ENCODE data around the gene ADAM22.

ADAM22 gene

DNA sequence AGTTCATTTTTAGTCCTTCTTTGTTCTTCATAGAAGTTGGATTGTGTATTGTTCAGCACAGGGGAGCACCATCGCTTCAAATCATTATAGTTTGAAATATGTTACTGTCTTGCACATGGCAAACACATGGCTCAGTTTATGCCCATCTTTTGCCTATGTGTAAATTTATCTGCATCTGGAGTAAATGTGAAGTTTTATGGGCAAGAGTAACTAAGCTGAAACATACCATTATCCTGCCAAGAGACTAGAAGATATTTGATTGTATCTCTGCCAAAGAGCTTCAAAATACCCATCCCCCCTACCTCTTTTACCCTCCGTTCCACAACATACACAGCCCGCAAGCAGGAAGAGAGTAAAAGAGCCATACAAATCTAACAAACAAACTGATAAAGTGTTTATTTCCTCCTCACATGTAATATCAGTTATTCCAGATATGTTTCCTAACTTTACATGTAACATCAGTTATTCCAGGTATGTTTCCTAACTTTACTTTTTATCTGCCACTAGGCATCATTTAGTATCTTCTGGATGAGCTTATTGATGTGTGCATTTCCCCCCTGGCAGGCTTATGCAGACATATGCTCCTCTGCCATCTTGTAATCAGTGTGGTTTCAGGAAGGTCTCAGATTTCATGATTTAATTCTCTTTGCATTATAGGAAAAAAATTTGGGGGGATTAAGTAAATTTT, 158.1 kb downstream of the ADAM22 start:
- H3K27me3 ChIP-seq (ENCODE audit: control insufficient read depth, insufficient read depth, low read length), result no peaks in the 10 kb centered on the region
- H3K9me3 ChIP-seq (ENCODE audit: control insufficient read depth, low read length), result no peaks in the 10 kb centered on the region
- H3K4me1 ChIP-seq (ENCODE audit: control insufficient read depth, insufficient read depth, low read length), result no peaks in the 10 kb centered on the region
- H3K9ac ChIP-seq (ENCODE audit: low read length), result no peak overlapping the region
- H3K4me3 ChIP-seq (ENCODE audit: low read length), result no peak overlapping the region
- H3K36me3 ChIP-seq (ENCODE audit: control insufficient read depth, insufficient read depth, low read length), result no peaks in the 10 kb centered on the region

DNA sequence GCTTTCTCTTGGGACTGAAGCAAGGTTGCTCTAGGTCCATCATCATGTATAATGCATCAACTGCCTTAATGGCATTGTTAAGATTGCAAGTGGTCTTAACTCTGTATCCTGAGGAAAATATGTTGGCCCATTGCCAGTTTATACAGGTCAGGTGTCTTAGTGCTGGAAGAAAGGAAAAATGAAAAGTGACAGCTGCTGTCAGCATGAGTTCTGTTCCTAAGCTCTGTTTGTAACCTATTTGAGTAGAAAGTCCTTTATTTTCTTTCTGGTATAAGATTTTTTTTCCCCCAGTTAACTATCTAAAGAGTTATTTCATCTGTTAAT, 158.6 kb downstream of the ADAM22 start:
- no peaks in the 10 kb centered on the region for H3K36me3 ChIP-seq (ENCODE audit: control insufficient read depth, insufficient read depth, low read length)
- H3K4me1 ChIP-seq (ENCODE audit: control insufficient read depth, insufficient read depth, low read length), result no peaks in the 10 kb centered on the region
- H3K9ac ChIP-seq (ENCODE audit: low read length), result no peak overlapping the region
- H3K9me3 ChIP-seq (ENCODE audit: control insufficient read depth, low read length), result no peaks in the 10 kb centered on the region
- no peak overlapping the region for H3K4me3 ChIP-seq (ENCODE audit: low read length)
- no peaks in the 10 kb centered on the region for H3K27me3 ChIP-seq (ENCODE audit: control insufficient read depth, insufficient read depth, low read length)

DNA sequence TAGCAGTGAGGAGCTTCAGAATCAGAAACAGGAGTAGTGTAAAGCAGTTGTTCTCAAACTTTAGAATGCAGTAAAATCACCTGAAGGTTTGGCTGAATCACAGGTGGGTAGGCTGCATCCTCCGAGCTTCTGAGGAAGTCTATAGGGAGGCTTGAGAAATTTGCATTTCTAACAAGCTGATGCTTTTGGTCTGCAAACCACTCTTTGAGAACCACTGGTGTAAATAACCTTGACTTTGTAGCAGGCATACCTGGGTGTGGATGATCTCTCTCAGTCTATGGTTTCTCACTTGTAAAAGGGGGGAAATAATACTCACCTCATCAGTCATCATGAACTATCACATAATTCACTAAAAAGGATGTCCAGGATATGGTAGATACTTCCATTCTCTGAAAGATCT, 167.7 kb downstream of the ADAM22 start:
- no peak overlapping the region for H3K9ac ChIP-seq (ENCODE audit: low read length)
- H3K36me3 ChIP-seq (ENCODE audit: control insufficient read depth, insufficient read depth, low read length), result no peaks in the 10 kb centered on the region
- H3K4me3 ChIP-seq (ENCODE audit: low read length), result no peak overlapping the region
- H3K9me3 ChIP-seq (ENCODE audit: control insufficient read depth, low read length), result no peaks in the 10 kb centered on the region
- no peaks in the 10 kb centered on the region for H3K4me1 ChIP-seq (ENCODE audit: control insufficient read depth, insufficient read depth, low read length)
- no peaks in the 10 kb centered on the region for H3K27me3 ChIP-seq (ENCODE audit: control insufficient read depth, insufficient read depth, low read length)

DNA sequence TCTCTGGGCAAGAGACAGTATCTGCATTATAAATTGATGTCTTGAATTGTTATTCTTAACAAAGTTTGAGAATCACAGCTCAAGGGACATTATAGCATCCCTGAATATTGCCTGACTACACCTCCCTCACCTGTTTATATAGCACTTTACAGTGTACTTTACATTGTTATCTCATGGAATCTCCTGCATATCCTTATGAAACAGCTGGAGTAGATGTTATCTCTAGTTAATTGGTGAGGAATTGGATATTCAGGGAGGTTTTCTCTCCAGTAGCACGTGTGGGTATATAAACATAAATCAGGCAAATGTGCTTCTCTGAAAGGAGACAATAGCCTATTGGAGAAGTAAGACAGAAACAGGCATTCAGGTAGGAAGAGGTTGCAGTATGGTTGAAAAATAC, 168.6 kb downstream of the ADAM22 start:
- Histone ChIP-seq H3K4me1 (ENCODE audit: control insufficient read depth, insufficient read depth, low read length) (no peaks in the 10 kb centered on the region), H3K9ac (ENCODE audit: low read length) (no peak overlapping the region), H3K9me3 (ENCODE audit: control insufficient read depth, low read length) (no peaks in the 10 kb centered on the region), H3K36me3 (ENCODE audit: control insufficient read depth, insufficient read depth, low read length) (no peaks in the 10 kb centered on the region), H3K4me3 (ENCODE audit: low read length) (no peak overlapping the region), H3K27me3 (ENCODE audit: control insufficient read depth, insufficient read depth, low read length) (no peaks in the 10 kb centered on the region)

DNA sequence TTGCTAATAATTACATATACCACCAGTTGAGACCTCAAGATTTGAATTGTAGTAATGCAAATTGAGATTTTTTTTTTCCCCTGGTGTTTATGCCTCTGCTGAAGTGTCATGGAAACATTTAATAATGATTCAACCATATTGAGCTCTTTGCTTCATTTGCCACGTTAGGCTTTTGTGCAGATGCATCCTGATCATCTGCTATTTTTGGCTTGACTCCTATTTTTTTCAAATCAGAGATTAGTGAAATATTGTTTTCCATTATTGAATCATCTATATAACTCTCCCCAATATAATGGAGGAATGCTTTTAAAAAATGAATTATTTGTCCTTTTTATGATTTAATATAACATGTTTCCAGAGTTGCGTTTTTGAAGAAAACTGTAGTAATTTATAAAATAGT, 170.7 kb downstream of the ADAM22 start:
- Histone ChIP-seq H3K9me3 (ENCODE audit: control insufficient read depth, low read length) (no peaks in the 10 kb centered on the region), H3K4me3 (ENCODE audit: low read length) (no peak overlapping the region), H3K4me1 (ENCODE audit: control insufficient read depth, insufficient read depth, low read length) (no peaks in the 10 kb centered on the region), H3K27me3 (ENCODE audit: control insufficient read depth, insufficient read depth, low read length) (no peaks in the 10 kb centered on the region), H3K36me3 (ENCODE audit: control insufficient read depth, insufficient read depth, low read length) (no peaks in the 10 kb centered on the region), H3K9ac (ENCODE audit: low read length) (no peak overlapping the region)

DNA sequence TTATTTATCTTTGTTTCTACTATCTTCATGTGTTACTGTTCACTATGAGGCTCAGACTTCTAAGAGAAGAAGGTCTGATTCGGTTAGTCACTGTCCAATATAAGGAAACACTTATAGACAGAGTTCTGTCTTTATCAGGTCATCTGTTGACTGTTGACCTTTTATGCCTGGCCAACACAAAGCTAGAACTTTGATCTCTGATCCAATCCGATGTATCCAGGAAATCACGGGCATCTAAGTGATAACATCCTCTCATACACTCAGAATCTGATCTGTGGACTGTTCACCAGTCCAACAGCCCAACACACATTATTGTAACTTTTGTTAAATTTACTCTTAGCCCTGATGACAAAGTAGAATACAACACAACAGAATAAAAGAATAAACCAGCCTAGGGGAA, 171.2 kb downstream of the ADAM22 start:
- H3K9ac ChIP-seq (ENCODE audit: low read length), result no peak overlapping the region
- no peaks in the 10 kb centered on the region for H3K9me3 ChIP-seq (ENCODE audit: control insufficient read depth, low read length)
- no peaks in the 10 kb centered on the region for H3K4me1 ChIP-seq (ENCODE audit: control insufficient read depth, insufficient read depth, low read length)
- H3K4me3 ChIP-seq (ENCODE audit: low read length), result no peak overlapping the region
- no peaks in the 10 kb centered on the region for H3K27me3 ChIP-seq (ENCODE audit: control insufficient read depth, insufficient read depth, low read length)
- H3K36me3 ChIP-seq (ENCODE audit: control insufficient read depth, insufficient read depth, low read length), result no peaks in the 10 kb centered on the region

DNA sequence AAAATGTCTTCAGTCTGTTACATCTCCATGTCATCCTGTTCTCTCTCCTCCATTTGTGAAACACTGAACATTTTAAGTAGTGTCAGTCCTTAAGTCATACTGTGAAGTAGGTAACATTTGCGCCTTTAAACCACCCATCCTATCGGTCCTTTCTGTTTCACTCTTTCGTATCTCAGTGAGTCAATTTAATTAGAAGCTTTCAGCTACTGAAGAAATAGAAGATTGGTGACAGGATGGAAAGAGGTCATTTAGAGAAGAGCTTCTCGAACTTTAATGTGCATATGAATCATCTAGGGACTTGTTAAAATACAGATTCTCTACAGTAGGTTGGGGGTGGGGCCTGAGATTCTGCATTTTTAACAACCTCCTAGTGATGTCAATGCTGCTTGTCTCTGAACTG, 172.4 kb downstream of the ADAM22 start:
- Histone ChIP-seq H3K4me1 (ENCODE audit: control insufficient read depth, insufficient read depth, low read length) (no peaks in the 10 kb centered on the region), H3K4me3 (ENCODE audit: low read length) (no peak overlapping the region), H3K36me3 (ENCODE audit: control insufficient read depth, insufficient read depth, low read length) (no peaks in the 10 kb centered on the region), H3K27me3 (ENCODE audit: control insufficient read depth, insufficient read depth, low read length) (no peaks in the 10 kb centered on the region), H3K9ac (ENCODE audit: low read length) (no peak overlapping the region), H3K9me3 (ENCODE audit: control insufficient read depth, low read length) (no peaks in the 10 kb centered on the region)

DNA sequence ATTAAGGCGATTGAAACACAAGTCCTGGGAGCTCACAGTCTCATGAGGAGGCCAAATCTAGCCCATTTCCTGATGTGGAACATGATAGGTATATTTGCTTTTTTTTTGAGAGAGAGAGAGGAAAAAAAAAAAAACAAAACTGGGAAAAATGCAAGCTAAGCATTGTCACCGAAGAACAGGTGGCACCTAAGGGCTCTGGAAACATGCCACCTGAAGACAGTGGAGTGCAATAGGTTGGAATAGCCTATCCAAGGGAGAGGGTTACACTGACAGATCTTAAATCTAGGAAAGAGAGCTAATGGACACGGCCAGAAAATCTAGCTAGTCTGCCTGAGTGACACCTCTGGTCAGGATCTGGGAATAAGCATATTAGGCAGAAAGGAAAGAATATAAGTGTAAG, 175.6 kb downstream of the ADAM22 start:
- Histone ChIP-seq H3K4me3 (ENCODE audit: low read length) (no peak overlapping the region), H3K27me3 (ENCODE audit: control insufficient read depth, insufficient read depth, low read length) (no peaks in the 10 kb centered on the region), H3K4me1 (ENCODE audit: control insufficient read depth, insufficient read depth, low read length) (no peaks in the 10 kb centered on the region), H3K36me3 (ENCODE audit: control insufficient read depth, insufficient read depth, low read length) (no peaks in the 10 kb centered on the region), H3K9me3 (ENCODE audit: control insufficient read depth, low read length) (no peaks in the 10 kb centered on the region), H3K9ac (ENCODE audit: low read length) (no peak overlapping the region)

DNA sequence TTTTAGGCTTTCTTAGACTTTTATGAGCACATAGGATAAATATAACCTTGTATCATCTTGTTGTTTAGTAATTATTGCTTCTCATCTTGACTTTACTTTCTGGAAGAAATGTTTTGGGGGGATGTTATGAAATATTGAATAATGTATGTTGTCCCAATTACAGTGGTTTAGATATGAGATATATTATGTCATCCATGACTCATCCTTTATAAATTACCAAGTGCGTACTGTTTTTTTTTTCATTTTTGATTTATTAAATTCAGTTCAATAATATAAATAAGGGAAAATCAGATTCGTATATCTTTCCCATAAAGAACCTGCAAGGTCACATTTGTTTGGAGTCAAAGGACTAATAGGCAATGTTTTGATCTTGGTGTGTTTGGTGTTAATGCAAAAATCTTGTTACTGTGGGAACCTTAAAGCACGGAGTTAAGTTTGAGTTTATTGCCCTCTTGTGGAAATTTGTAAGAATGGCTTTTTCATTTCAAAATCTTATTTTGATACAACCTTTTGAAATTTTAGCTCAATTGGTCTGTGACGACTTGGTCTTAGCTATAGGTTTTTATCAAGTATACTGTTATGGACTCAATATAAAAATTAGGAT, 177.2 kb downstream of the ADAM22 start:
- Histone ChIP-seq H3K9ac (ENCODE audit: low read length) (no peak overlapping the region), H3K36me3 (ENCODE audit: control insufficient read depth, insufficient read depth, low read length) (no peaks in the 10 kb centered on the region), H3K9me3 (ENCODE audit: control insufficient read depth, low read length) (no peaks in the 10 kb centered on the region), H3K4me1 (ENCODE audit: control insufficient read depth, insufficient read depth, low read length) (no peaks in the 10 kb centered on the region), H3K4me3 (ENCODE audit: low read length) (no peak overlapping the region), H3K27me3 (ENCODE audit: control insufficient read depth, insufficient read depth, low read length) (no peaks in the 10 kb centered on the region)

DNA sequence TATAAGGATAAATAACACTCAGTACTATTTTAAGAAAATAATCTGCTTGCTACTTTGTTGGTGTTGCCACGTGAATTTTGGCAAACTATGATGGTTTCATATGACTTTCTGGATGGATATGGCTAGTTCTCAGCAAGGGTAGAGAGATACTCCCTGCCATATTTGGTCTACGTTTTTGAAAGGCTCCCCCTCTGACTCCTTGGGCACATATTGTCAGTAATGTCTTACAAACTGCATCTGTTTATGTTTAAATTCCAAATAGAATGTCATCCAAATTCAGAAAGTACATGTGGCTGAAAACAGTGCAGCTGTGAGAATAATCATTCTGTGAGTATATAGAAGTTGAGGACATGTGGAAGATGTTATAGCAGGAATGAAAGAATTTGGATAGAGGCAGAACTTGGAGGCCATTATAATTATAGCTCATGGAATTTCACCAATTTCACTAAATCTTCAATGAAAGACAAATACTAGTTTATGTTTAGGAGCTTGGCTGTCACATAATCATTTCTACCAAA, 178.0 kb downstream of the ADAM22 start:
- Histone ChIP-seq H3K4me3 (ENCODE audit: low read length) (no peak overlapping the region), H3K9ac (ENCODE audit: low read length) (no peak overlapping the region), H3K27me3 (ENCODE audit: control insufficient read depth, insufficient read depth, low read length) (no peaks in the 10 kb centered on the region), H3K4me1 (ENCODE audit: control insufficient read depth, insufficient read depth, low read length) (no peaks in the 10 kb centered on the region), H3K9me3 (ENCODE audit: control insufficient read depth, low read length) (no peaks in the 10 kb centered on the region), H3K36me3 (ENCODE audit: control insufficient read depth, insufficient read depth, low read length) (no peaks in the 10 kb centered on the region)

DNA sequence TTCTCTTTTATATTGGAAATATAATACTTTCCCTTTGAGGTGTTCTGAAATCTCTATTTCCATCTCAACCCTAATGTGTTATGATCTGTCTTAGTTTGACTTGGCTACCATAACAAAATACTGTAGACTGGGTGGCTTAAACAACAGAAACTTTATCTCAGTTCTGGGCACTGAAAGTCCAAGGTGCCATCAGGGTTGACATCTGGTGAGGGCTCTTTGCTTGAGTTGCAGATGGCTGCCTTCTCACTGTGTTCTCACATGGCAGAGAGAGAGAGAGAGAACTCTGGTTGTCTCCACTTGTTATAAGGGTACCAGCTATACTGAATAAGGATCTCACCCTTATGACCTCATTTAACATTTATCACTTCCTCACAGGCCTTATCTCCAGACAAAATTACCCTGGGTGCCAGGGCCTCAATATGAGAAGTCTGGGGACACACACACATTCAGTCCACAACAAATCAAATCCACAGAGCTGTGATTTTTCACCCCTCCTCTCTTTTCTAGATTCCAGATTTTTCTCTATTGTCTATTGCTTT, 181.3 kb downstream of the ADAM22 start:
- Histone ChIP-seq H3K9me3 (ENCODE audit: control insufficient read depth, low read length) (no peaks in the 10 kb centered on the region), H3K9ac (ENCODE audit: low read length) (no peak overlapping the region), H3K4me1 (ENCODE audit: control insufficient read depth, insufficient read depth, low read length) (no peaks in the 10 kb centered on the region), H3K27me3 (ENCODE audit: control insufficient read depth, insufficient read depth, low read length) (no peaks in the 10 kb centered on the region), H3K36me3 (ENCODE audit: control insufficient read depth, insufficient read depth, low read length) (no peaks in the 10 kb centered on the region), H3K4me3 (ENCODE audit: low read length) (no peak overlapping the region)

DNA sequence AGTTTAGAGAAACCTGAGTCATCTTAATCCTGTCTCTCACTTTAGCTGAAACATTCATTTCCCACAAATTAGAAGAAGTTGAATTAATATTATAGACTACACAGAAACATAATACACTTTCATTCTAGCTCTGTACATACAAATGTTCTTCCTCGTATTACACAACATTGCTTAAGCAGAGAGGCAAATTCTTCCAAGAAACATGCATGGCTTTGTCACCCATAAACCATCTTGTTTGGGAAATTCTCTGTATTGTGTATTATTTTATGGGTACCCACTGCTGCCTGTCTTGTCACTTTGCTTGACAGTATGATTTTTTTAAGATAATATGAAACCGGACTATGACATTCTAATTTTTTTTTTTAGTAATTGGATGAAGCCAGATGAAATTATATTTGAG, 181.8 kb downstream of the ADAM22 start:
- Histone ChIP-seq H3K27me3 (ENCODE audit: control insufficient read depth, insufficient read depth, low read length) (no peaks in the 10 kb centered on the region), H3K36me3 (ENCODE audit: control insufficient read depth, insufficient read depth, low read length) (no peaks in the 10 kb centered on the region), H3K4me1 (ENCODE audit: control insufficient read depth, insufficient read depth, low read length) (no peaks in the 10 kb centered on the region), H3K9me3 (ENCODE audit: control insufficient read depth, low read length) (no peaks in the 10 kb centered on the region), H3K4me3 (ENCODE audit: low read length) (no peak overlapping the region), H3K9ac (ENCODE audit: low read length) (no peak overlapping the region)

Measured in mucosa of stomach (tissue), 1 donor.